ENCODE measurements around the gene ECSCR.

DNA sequence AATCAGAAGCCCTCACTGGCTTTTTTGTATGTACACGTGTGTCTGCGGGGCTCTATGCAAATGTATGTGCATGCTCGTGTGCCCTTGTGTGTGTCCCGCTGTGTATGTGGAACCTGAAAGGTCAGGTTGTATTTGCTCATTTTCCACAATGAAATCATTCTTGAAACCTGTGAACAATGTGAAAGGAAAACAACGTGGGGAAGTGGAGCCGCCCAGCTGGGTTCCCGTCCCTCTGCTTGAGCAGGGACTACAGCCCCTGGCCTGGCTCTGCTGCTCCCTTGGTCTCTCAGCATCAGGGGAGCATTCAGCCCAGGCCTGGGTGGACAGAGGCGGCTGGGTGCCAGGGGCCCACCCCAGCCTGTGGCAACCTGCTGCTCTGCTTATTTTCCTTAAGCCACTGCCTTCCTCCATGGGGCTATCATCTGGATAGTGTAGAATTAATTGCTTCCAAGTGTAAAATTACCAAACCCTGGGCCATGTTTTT, 3.0 kb downstream of the ECSCR start:
- TF ChIP-seq GATA3 (IDR thresholded peaks at IDR 0.05; ENCODE audit: low read depth, low read length) (no peak), GATA2 (IDR thresholded peaks at IDR 0.05; ENCODE audit: low read depth, low read length) (no peak)
